ENCODE measurements around the gene PPP1R3D.
A peak's percentile ranks its signal among the peaks of the same experiment; 100 is the strongest.

Gene PPP1R3D

GRCh38 chr20:59947376-59947775 is 7.3 kb upstream of the PPP1R3D start:
- DNase-seq: no peak

- no peak for DNase-seq
Observed at GRCh38 chr20:59945731-59946130, 5.6 kb upstream of the PPP1R3D start.

DNA sequence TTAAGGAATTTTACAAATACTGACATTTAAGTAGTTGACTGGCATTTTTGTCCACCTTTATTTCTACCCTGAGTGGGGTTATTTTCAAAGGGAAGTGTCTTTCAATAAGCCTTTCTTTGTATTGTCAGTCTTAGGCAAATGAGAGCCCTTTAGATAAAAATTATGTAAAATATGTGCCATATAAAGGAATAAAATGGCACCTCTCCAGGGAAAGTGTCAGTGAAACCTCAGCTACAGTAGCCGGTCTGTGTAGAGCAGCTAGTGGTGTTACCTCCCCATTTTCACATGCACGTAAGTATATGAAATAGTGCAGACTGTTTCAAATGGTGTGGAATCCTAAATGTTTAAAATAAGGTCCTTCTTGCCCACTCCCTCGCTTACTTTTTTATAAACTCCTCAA is 5.1 kb upstream of the PPP1R3D start:
- DNase-seq: no peak

- no peak for DNase-seq
Observed at GRCh38 chr20:59944726-59945125, 4.6 kb upstream of the PPP1R3D start.

DNA sequence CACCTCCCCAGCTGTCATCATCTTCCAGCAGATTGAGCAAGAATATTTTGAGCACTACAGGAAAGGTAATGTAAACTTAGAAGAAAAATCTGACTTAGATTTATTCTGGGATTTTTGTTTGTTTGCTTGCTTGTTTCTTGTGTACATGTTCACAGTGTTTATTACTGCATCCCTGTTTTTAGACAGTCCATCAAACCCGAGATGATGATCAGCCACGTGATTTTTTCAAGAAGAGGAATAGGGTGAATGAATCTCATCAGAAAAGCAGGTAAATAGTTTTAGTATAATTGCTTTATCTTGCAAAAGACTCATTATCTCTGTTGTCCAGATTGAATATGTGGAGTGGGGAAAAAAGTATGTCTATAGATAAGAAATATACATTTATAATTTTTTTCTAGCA is 2.1 kb upstream of the PPP1R3D start:
- no peak for DNase-seq

GRCh38 chr20:59940956-59941294 is 820 bp upstream of the PPP1R3D start:
- no peak for DNase-seq

- no peak for DNase-seq
Observed at GRCh38 chr20:59939879-59940128, 301 bp downstream of the PPP1R3D start.

DNA sequence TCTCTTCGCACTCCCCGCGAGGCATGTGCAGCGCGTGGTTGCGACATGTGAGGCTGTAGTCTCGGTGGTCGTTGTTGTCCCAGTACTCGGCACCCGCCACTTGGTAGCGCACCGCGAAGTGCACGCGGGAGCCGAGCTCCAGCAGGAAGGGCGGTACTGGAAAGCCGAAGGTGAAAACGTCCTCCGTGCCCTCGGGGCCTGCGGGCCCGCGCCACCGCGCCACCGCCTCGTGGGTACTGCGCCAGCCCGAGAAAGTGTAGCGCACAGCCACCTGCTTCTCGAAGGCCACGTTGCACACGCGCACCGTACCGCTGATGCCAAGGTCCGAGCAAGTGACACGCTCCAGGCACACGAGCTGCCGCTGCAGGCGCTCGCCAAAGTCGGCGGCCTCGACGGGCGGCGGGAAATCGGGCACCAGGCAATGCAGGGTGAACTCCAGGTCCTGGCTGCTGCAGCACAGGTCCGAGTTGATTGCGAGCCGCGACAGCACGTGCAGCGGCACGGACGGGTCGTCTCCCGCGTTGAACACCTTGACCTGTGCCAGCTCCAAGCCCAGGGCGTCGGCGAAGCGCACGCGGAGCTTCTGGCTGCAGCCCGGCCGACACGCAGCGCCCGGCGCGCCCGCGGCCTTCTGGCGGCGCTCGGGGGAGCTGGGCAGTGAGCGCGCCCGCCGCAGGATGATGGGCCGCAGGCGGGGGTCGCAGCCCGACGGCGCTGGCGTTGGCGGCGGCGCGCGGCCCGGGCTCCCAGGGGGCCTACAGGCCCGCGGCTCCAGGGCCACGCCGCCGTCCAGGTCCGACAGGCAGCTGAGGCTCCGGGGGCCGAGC is 840 bp downstream of the PPP1R3D start:
- DNase-seq: no peak

GRCh38 chr20:59938696-59939051 is 1.4 kb downstream of the PPP1R3D start:
- DNase-seq: no peak

GRCh38 chr20:59938221-59938620 is 1.9 kb downstream of the PPP1R3D start:
- no peak for DNase-seq

DNA sequence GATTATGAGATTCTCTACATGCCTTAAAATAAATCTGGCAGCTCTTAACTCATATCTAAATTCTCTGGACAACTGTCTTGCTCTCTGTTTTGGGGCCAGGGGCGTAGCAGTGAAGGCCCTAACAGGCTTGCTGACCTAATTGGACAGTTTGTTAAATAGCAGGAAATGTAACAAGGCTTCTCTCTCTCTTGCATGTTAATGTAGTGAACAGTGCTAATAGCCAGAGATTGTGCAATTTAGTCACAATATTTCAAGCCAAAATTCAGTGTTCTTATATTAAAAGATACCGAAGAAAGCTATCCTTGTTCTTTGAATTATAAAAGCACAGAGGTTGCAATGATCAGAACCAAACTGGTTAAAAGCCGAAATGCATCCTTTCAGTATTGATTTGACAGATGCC is 3.0 kb downstream of the PPP1R3D start:
- DNase-seq: no peak

DNA sequence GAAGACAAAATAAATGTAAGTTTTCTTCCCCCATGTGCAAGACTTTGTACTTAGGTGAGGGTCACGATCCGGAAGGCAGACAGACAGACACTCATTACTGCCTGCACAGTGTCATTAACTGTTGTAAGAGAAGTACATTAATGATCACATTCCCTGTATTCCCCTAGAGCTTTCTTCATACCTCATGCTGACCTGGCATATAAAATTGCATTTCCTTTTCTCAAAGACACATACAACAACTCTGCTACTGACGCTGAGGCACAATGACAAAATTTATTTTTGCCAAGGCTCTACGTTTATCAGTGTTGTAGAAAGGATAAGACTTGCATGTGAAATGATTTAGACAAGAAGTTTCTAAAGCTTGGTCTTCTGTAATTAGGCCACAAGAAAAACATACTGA is 3.7 kb downstream of the PPP1R3D start:
- no peak for DNase-seq

DNA sequence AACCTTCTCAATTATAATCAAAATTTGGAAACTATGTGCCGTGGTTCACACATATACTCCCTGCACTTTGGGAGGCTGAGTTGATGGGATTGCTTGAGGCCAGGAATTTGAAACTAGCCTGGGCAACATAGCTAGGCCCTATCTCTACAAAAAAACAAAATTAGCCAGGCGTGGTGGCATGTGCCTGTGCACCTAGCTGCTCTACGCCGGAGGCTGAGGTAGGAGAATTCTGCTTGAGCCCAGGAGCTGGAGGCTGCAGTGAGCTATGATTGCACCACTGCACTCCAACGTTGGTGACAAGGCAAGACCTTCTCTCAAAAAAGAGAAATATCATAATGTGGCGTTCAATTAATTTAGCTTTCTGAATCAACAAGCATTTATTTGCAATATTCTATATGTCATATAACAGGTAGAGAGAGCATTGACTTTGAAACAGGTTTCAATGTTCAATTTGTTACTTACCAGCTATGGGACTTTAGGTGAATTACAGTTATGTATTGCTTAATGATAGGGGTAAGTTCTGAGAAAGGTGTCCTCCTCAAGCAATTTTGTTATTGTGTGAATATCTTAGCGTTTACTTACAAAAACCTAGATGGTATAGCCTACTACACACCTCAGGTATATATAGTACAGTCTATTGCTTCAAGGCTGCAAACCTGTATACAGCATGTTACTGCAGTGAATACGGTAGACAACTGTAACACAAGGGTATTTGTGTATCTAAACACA is 4.5 kb downstream of the PPP1R3D start:
- no peak for DNase-seq

GRCh38 chr20:59933849-59934585 is 6.1 kb downstream of the PPP1R3D start:
- DNase-seq: peak; percentile 25

DNA sequence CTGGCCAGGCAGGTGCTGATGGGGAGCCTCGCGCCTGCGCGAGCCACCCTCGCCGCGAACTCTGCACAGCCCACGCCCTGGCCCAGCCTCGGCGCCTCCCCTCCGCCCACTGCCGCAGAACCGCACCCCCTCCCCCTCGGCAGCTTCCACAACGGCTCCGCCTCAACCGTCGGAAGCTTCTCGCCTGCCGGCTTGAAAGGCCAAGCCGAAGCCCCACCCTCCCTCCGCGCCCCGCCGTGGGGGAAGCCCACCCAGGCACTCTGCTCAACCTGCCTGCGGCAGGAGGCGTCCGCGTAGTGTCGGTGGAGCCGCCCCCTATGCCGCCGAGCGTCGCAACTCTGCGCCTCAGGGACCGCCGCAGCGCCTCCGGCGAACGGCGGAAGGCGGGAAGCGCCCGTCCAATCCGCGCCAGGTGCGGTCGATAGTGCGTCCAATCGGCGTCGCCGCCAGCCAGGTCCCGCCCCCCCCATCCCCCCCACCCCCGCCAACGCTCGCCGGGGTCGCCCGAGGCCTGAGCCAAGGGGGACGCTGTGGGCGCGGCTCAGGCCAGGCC is 6.7 kb downstream of the PPP1R3D start, which contains the start of gene SYCP2:
TSS of gene SYCP2 (minus strand) at position 342 of the 553 bp plus-strand sequence. CDS start 11,224 bp downstream, outside the sequence.
- no peak for DNase-seq

GRCh38 chr20:59932616-59933295 is 7.3 kb downstream of the PPP1R3D start:
- DNase-seq: no peak

DNA sequence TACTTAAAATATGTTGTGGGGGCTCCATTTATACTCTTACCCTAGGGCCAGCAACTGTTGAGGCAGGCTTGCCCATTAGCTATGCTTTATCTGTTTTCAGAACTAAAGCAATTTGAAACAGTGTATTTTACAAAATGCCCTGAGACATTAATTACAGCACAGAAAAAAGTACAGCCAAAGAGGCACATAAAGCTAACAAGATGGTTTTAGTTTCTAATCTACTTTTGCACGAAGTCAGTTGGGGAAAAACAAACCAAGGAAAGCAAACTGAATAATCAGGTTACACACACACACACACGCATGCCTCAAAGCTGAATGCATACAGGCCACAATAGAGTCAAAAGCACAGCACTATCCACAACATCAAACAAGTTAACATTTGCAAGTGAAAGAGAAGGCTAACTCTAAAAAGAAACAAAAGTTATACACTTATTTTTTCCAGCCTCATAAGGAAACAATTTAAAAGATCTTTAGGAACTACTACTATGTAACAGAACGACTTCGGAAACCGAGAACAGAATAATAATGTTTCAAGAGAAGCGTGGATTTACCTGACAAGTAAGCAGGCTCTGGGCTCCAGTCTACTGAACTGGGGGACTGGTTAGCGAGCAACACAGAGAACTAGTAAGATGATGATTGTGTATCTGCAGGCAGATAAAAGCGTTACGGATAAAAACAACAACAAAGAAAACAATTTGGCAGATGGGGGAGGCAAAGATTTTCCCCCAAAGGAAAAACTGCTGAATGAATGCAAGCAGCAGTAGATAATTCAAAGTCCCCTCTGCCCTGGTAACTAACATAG is 8.4 kb downstream of the PPP1R3D start:
- DNase-seq: no peak

DNA sequence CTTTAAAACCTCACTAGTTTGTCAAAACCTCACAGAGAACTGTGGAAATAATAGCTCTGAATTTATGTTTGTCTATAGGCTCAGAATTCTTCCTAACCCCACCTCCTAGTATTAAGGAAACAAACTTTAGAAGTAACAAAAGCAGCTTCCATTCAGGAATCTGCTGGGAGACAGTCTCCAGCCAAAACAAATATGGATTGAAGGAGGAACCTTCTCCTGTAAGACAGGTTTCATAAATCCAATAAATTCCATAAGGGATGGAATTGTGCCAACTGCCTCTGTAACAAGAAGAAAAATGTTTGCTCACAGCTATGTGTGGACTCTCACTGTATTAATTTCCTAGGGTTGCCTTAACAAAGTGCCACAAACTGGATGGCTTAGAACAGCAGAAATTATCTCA is 14.2 kb downstream of the PPP1R3D start:
- no peak for DNase-seq

DNA sequence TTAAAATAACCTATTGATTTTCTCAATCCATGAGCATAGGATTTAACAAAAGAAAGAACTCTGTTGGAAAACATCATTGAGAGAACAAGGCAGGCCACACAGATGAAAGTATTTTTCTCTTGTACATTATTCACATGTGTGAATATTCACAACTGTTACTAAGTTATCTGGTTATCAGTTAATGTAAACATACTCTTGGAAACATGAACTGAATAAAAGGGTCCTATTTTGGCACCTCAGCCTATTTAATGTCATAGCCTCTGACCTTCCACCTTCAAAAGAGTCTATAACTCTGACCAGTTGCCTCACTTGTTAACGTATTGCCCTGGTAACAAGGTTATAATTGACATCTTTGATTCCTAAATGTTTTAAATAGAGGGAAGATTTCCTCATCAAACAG is 14.7 kb downstream of the PPP1R3D start:
- no peak for DNase-seq

- no peak for DNase-seq
Observed at GRCh38 chr20:59923514-59923913, 16.6 kb downstream of the PPP1R3D start.

GRCh38 chr20:59920944-59921343 is 19.2 kb downstream of the PPP1R3D start:
- no peak for DNase-seq

GRCh38 chr20:59912609-59913008 is 27.5 kb downstream of the PPP1R3D start:
- DNase-seq: no peak

Measured in NCI-H748 treated with DMSO at 0.1 percent for 48 hours (cell line).